Kidney (tissue), 14 donors: ENCODE measurements around the gene VSIG1. TPM values are rescaled to one million over a fixed set of nuclear protein-coding genes. Genes with fewer than 3 reads are reported as not detected.

Source experiments
- DNase-seq, 5 donors: peaks; one replicate each; pipeline ENCODE4 v3.0.0-alpha.2; 2013 to 2020
- FAIRE-seq: peaks from 2 replicates; lab custom pipeline; 2012; peaks lifted over from hg19 to GRCh38; lab: Jason Lieb, UNC
- H3K27ac ChIP-seq, 2 donors: one replicate each; pipeline ENCODE4 v1.7.0; 2013; ENCODE audit warnings: low read depth in 2 of 2, low read length in 2 of 2, inconsistent platforms in 1 of 2
- H3K27me3 ChIP-seq: one replicate; pipeline ENCODE4 v1.7.1; 2013; ENCODE audit warnings: low read length, inconsistent platforms; ENCODE audit not compliant: control insufficient read depth, insufficient read depth
- H3K36me3 ChIP-seq, 3 donors: one replicate each; pipeline versions ENCODE4 v1.7.0 to v1.7.1; 2013; ENCODE audit warnings: low read length in 3 of 3, control low read depth in 1 of 3, inconsistent platforms in 1 of 3; ENCODE audit not compliant: insufficient read depth in 3 of 3, control insufficient read depth in 2 of 3
- H3K4me1 ChIP-seq, 3 donors: one replicate each; pipeline versions ENCODE4 v1.7.0 to v1.7.1; 2013; ENCODE audit warnings: low read length in 3 of 3, inconsistent platforms in 1 of 3, low read depth in 1 of 3; ENCODE audit not compliant: control insufficient read depth in 2 of 3, insufficient read depth in 2 of 3
- H3K4me3 ChIP-seq, 3 donors: one replicate each; pipeline versions ENCODE4 v1.7.0 to v1.8.1; 2013; ENCODE audit warnings: low read length in 3 of 3, control low read depth in 1 of 3, inconsistent platforms in 1 of 3
- H3K9ac ChIP-seq, 3 donors: one replicate each; pipeline versions ENCODE4 v1.7.0 to v1.7.1; 2013; ENCODE audit warnings: low read length in 3 of 3, control low read depth in 1 of 3, inconsistent platforms in 1 of 3
- H3K9me3 ChIP-seq, 3 donors: one replicate each; pipeline versions ENCODE4 v1.7.0 to v1.7.1; 2013; ENCODE audit warnings: low read length in 3 of 3, control low read depth in 1 of 3, inconsistent platforms in 1 of 3; ENCODE audit not compliant: control insufficient read depth in 2 of 3, insufficient read depth in 1 of 3
- intact Hi-C: fragments of 100-400 bp; cut with DNase I; formaldehyde crosslinking; loops from one replicate; pipeline ENCODE4 v1.11.1; 2022
- polyA plus RNA-seq: library from polyadenylated mRNA; stranded (reverse); fragments of 350-450 nt; fragmentation: Illumina TruSeq; extraction: RNeasy Lipid Tissue Mini Kit (QIAGEN cat#74804); gene quantifications from one replicate; pipeline ENCODE4 v1.2.3, GENCODE V29; 2014; ENCODE audit warnings: low read depth, low replicate concordance; ENCODE audit not compliant: insufficient read depth
- total RNA-seq: library from RNA; stranded (reverse); fragmentation: NEBNext Ultra II Directional; extraction: Animal tissue kit (Norgen Biotek cat#: 25700); gene quantifications from one replicate; pipeline ENCODE4 v1.2.1, GENCODE V29; 2021
- TF ChIP-seq, protein P1 (sequence below): IDR thresholded peaks from 3 replicates; pipeline ENCODE4 v1.5.1; 2012; ENCODE audit warnings: mild to moderate bottlenecking, moderate library complexity, borderline replicate concordance; ENCODE audit not compliant: insufficient read depth; ENCODE audit errors: extremely low read depth
- donor health status: control.
- donor health status: control.
- donor health status: control.
- donor health status: control.
- donor health status: control.
- donor health status: DM: yes; HTN: yes; CAD: no.
- donor health status: Normal renal cell carcinoma (clear cell type).

Gene VSIG1
- total and polyA plus RNA-seq, 2 donors from 2014 or later: 1.4 TPM; not detected in 1

DNA sequence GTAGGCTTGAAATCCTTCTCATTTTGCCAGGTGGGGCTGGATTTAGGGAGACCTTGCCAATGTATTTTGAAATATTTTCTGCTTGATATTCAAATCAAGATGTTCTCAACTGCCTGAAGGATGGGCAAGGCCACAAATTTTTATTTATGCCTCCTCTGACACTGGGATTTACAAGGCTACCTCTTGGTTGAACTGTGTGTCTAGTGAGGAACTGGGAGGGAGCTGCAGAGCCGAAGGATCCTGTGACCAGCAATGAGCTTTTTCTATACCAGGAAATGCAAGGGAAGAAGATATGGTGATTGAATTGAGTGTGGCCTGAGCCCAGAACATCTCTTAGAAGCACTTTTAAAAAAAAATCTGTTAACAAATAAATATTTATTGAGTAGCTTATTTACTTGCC lies 14.9 kb downstream of the VSIG1 start:
- Histone ChIP-seq H3K4me3 (no peak overlapping the region), H3K9ac (no peak overlapping the region), H3K36me3 (no peaks in the 10 kb centered on the region), H3K9me3 (no peaks in the 10 kb centered on the region), H3K27me3 (peaks cover 5% of the 10 kb centered on the region), H3K27ac (no peak overlapping the region), H3K4me1 (no peaks in the 10 kb centered on the region)
- TF ChIP-seq, protein P1, sequence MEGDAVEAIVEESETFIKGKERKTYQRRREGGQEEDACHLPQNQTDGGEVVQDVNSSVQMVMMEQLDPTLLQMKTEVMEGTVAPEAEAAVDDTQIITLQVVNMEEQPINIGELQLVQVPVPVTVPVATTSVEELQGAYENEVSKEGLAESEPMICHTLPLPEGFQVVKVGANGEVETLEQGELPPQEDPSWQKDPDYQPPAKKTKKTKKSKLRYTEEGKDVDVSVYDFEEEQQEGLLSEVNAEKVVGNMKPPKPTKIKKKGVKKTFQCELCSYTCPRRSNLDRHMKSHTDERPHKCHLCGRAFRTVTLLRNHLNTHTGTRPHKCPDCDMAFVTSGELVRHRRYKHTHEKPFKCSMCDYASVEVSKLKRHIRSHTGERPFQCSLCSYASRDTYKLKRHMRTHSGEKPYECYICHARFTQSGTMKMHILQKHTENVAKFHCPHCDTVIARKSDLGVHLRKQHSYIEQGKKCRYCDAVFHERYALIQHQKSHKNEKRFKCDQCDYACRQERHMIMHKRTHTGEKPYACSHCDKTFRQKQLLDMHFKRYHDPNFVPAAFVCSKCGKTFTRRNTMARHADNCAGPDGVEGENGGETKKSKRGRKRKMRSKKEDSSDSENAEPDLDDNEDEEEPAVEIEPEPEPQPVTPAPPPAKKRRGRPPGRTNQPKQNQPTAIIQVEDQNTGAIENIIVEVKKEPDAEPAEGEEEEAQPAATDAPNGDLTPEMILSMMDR: no peak
- FAIRE-seq (no peak), DNase-seq (no peak)
- intact Hi-C loops: no loop called here

DNA sequence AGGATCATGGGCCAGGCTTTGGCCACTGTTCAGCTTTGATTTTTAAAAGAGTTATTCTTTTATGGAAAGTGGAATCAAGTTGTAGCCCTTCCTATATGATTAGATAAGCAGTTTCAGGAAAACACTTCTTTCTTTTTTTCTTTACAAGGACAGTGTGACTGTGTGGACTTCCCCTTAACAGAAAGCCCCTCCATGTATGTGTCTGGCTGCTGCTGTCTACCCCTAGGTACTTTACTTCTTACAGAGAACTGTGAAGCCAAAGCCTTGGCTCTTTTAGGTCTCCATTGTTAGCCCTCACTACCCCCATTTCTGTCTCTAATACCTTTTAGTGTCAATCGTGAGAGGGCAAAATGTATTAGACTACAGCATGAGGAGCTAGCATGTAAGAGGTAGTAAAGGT lies 19.1 kb downstream of the VSIG1 start:
- H3K4me3 ChIP-seq: no peak overlapping the region
- H3K27ac ChIP-seq: no peak overlapping the region
- no peaks in the 10 kb centered on the region for H3K36me3 ChIP-seq
- TF ChIP-seq, protein P1: no peak
- intact Hi-C loops: no loop called here
- no peak for FAIRE-seq
- no peaks in the 10 kb centered on the region for H3K4me1 ChIP-seq
- no peaks in the 10 kb centered on the region for H3K9me3 ChIP-seq
- no peak for DNase-seq
- H3K9ac ChIP-seq: no peak overlapping the region
- peaks cover 8% of the 10 kb centered on the region for H3K27me3 ChIP-seq

DNA sequence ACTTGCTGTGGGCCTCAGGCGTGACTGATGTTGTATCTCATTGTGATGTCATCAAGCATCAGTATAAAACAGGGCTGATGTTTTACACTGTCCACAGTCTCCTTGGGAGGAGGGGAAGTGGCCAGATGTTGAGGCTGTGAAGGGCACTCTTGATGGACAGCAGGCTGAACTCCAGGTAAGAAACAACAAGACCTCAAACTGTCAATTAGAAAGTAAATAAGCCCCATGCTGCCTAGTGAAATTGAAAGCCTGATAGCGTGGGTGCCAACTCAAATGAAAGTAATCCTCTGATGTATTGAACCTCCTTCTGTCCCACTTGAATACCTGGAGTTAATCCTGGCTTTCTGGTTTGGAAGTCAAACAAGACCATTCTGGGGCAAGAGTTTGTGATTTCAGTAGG lies 19.7 kb downstream of the VSIG1 start:
- no peaks in the 10 kb centered on the region for H3K4me1 ChIP-seq

DNA sequence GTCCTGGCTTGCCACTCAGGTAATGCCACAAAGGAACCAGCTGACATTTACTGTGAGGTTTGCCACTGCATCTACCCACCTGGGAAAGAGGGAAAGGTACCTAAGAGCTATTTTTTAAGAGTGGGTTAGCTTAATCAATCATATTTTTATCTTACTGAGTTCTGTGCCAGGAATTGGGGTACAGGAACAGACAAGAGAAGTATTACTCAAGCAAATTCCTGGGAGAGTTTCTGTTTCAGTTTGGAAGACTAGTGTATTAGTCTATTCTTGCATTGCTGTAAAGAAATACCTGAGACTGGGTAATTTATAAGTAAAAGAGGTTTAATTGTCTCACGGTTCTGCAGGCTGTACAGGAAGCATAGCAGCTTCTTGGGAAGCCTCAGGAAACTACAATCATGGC lies 23.3 kb downstream of the VSIG1 start:
- H3K9ac ChIP-seq: no peak overlapping the region
- no peaks in the 10 kb centered on the region for H3K36me3 ChIP-seq
- TF ChIP-seq, protein P1: no peak
- no peak overlapping the region for H3K4me3 ChIP-seq
- peaks cover 8% of the 10 kb centered on the region for H3K27me3 ChIP-seq
- no peak overlapping the region for H3K27ac ChIP-seq
- intact Hi-C loops: no loop called here
- H3K4me1 ChIP-seq: no peaks in the 10 kb centered on the region
- DNase-seq: no peak
- no peaks in the 10 kb centered on the region for H3K9me3 ChIP-seq
- FAIRE-seq: no peak

More for the DNA sequence above, 19.7 kb downstream of the VSIG1 start:
- H3K9me3 ChIP-seq: no peaks in the 10 kb centered on the region
- no peak for FAIRE-seq
- no peak overlapping the region for H3K9ac ChIP-seq
- intact Hi-C loops: no loop called here
- no peak overlapping the region for H3K4me3 ChIP-seq
- DNase-seq: no peak
- peaks cover 8% of the 10 kb centered on the region for H3K27me3 ChIP-seq
- TF ChIP-seq, protein P1: no peak
- no peaks in the 10 kb centered on the region for H3K36me3 ChIP-seq
- no peak overlapping the region for H3K27ac ChIP-seq
